Measurements from ENCODE around the gene TRIM2.
"Not testable (repeated sequence)": the region's sequence is repeated elsewhere in the genome, so short reads cannot be mapped to it uniquely, and the experiment has no call there.

Gene TRIM2

GRCh38 chr4:153189016-153189801, 15.0 kb upstream of the TRIM2 start:
- no peak for DNase-seq (ENCODE audit: low read depth, low spot score)

- DNase-seq (ENCODE audit: low read depth, low spot score) = no peak
These were observed 12.4 kb upstream of the TRIM2 start for GRCh38 chr4:153191795-153192363.

GRCh38 chr4:153197301-153197700, 6.9 kb upstream of the TRIM2 start:
- no peak for DNase-seq (ENCODE audit: low read depth, low spot score)

GRCh38 chr4:153198719-153199118, 5.5 kb upstream of the TRIM2 start:
- DNase-seq (ENCODE audit: low read depth, low spot score) = no peak

GRCh38 chr4:153203746-153204145, 497 bp upstream of the TRIM2 start:
- DNase-seq (ENCODE audit: low read depth, low spot score) = not testable (repeated sequence)

- no peak for DNase-seq (ENCODE audit: low read depth, low spot score)
These were observed 745 bp downstream of the TRIM2 start for GRCh38 chr4:153204728-153205648.

- no peak for DNase-seq (ENCODE audit: low read depth, low spot score)
These were observed 1.5 kb downstream of the TRIM2 start for GRCh38 chr4:153205757-153206156.

- DNase-seq (ENCODE audit: low read depth, low spot score) = no peak
These were observed 2.3 kb downstream of the TRIM2 start for GRCh38 chr4:153206534-153206933.

GRCh38 chr4:153207027-153207426, 2.8 kb downstream of the TRIM2 start:
- no peak for DNase-seq (ENCODE audit: low read depth, low spot score)

- DNase-seq (ENCODE audit: low read depth, low spot score) = no peak
These were observed 3.3 kb downstream of the TRIM2 start for GRCh38 chr4:153207567-153207966.

- no peak for DNase-seq (ENCODE audit: low read depth, low spot score)
These were observed 5.2 kb downstream of the TRIM2 start for GRCh38 chr4:153209410-153209809.

GRCh38 chr4:153210727-153211126, 6.5 kb downstream of the TRIM2 start:
- no peak for DNase-seq (ENCODE audit: low read depth, low spot score)

GRCh38 chr4:153211986-153212728, 7.9 kb downstream of the TRIM2 start:
- no peak for DNase-seq (ENCODE audit: low read depth, low spot score)

- no peak for DNase-seq (ENCODE audit: low read depth, low spot score)
These were observed 8.5 kb downstream of the TRIM2 start for GRCh38 chr4:153212736-153213135.

GRCh38 chr4:153215921-153216320, 11.7 kb downstream of the TRIM2 start:
- DNase-seq (ENCODE audit: low read depth, low spot score) = no peak

- DNase-seq (ENCODE audit: low read depth, low spot score) = no peak
These were observed 12.3 kb downstream of the TRIM2 start for GRCh38 chr4:153216546-153216945.

- DNase-seq (ENCODE audit: low read depth, low spot score) = no peak
These were observed 13.2 kb downstream of the TRIM2 start for GRCh38 chr4:153217440-153217839.

- DNase-seq (ENCODE audit: low read depth, low spot score) = no peak
These were observed 14.7 kb downstream of the TRIM2 start for GRCh38 chr4:153218961-153219360.

- no peak for DNase-seq (ENCODE audit: low read depth, low spot score)
These were observed 16.6 kb downstream of the TRIM2 start for GRCh38 chr4:153220682-153221395.

GRCh38 chr4:153221783-153222706, 17.8 kb downstream of the TRIM2 start:
- no peak for DNase-seq (ENCODE audit: low read depth, low spot score)
